MCF 10A (cell line): ENCODE results near the gene CA10. TPM values are rescaled to one million over a fixed set of nuclear protein-coding genes. Genes with fewer than 3 reads are reported as not detected.

Source experiments
- BruUV-seq: library from RNA; stranded (reverse); fragments of 400-500 nt; replicated peaks from 2 replicates; lab custom pipeline; 2021; lab: Mats Ljungman, UMichigan
- CTCF ChIA-PET: fragments of 300-600 bp; sonication (Branson Sonifier 250); formaldehyde crosslinking; extraction: SDS; loops from one replicate; lab custom pipeline; 2021; ENCODE audit warnings: antibody characterized with exemption, inconsistent platforms; lab: Yijun Ruan, JAX
- POLR2A ChIA-PET: fragments of 300-600, 350-650 bp; sonication (Branson Sonifier 250); formaldehyde crosslinking; extraction: SDS; loops from one replicate; lab custom pipeline; 2020; ENCODE audit warnings: antibody characterized with exemption, inconsistent platforms; lab: Yijun Ruan, JAX
- DNase-seq: peaks from one replicate; pipeline ENCODE4 v3.0.0-alpha.2; 2018; ENCODE audit not compliant: unreplicated experiment
- H3K27ac Mint-ChIP-seq: one replicate; pipeline ENCODE4 v1.8.0; 2022; ENCODE audit warnings: mild to moderate bottlenecking, low read depth, mixed read lengths; ENCODE audit not compliant: unreplicated experiment
- H3K27me3 Mint-ChIP-seq: one replicate; pipeline ENCODE4 v1.8.0; 2022; ENCODE audit warnings: mixed read lengths; ENCODE audit not compliant: insufficient read depth, unreplicated experiment
- H3K36me3 Mint-ChIP-seq: one replicate; pipeline ENCODE4 v1.8.0; 2022; ENCODE audit warnings: mild to moderate bottlenecking, moderate library complexity, mixed read lengths; ENCODE audit not compliant: insufficient read depth, unreplicated experiment
- H3K4me1 Mint-ChIP-seq: one replicate; pipeline ENCODE4 v1.8.0; 2022; ENCODE audit warnings: mixed read lengths; ENCODE audit not compliant: insufficient read depth, unreplicated experiment
- H3K4me3 Mint-ChIP-seq: one replicate; pipeline ENCODE4 v1.8.0; 2022; ENCODE audit warnings: mild to moderate bottlenecking, moderate library complexity, mixed read lengths; ENCODE audit not compliant: unreplicated experiment
- H3K9me3 Mint-ChIP-seq: one replicate; pipeline ENCODE4 v1.8.0; 2022; ENCODE audit warnings: mixed read lengths; ENCODE audit not compliant: unreplicated experiment
- CTCF ChIP-seq: fragments of 200-600 bp; IDR thresholded peaks from one replicate; pipeline ENCODE4 v1.8.0; 2022; ENCODE audit warnings: antibody characterized with exemption, mild to moderate bottlenecking; ENCODE audit not compliant: unreplicated experiment
- intact Hi-C: fragments of 100-400 bp; cut with micrococcal nuclease; formaldehyde crosslinking; loops from 2 replicates; pipeline ENCODE4 v1.14.1; 2022
- total RNA-seq: library from RNA; stranded (reverse); gene quantifications from 2 replicates; pipeline ENCODE4 v1.2.3, GENCODE V29; 2022

The CA10 gene
- total RNA-seq, 1 experiment from 2014 or later = not detected

DNA sequence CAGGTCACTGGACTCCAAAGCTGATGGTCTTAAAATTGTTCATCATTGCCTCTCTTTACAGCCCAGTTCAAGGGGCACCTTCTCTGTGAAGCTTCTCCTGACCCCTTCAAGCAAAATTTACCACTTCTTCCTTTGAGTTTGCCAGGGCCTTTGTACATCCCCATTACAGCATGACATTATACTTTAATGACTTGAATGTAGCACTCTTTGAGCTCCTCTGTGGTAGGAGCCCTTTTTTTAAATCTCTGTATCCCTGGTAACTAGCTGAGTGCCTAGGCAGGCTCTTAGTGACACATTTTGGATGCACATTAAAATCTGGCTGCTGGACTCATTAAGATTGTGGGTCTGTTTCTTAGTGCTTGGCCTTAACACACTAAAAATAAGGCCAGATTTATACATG, 412.1 kb downstream of the CA10 start:
- peaks cover 15% of the 10 kb centered on the region for H3K4me1 Mint-ChIP-seq
- no peak overlapping the region for H3K4me3 Mint-ChIP-seq
- H3K27me3 Mint-ChIP-seq = no peaks in the 10 kb centered on the region
- TF ChIP-seq CTCF = no peak
- DNase-seq = no peak
- intact Hi-C loops = no loop called here
- ChIA-PET POLR2A (interaction anchor here (1.0 kb wide), 1 partner anchor 281 kb away, joined by 5 read pairs; no protein-coding TSS in a partner anchor), CTCF (interaction anchor here (0.6 to 2.3 kb wide), 7 partner anchors 9 to 359 kb away, joined by 3 to 9 read pairs (median 4); no protein-coding TSS in a partner anchor)
- no peaks in the 10 kb centered on the region for H3K36me3 Mint-ChIP-seq
- BruUV-seq = no TSS peak
- H3K27ac Mint-ChIP-seq = peak overlapping the region; percentile 31
- H3K9me3 Mint-ChIP-seq = no peaks in the 10 kb centered on the region

GRCh38 chr17:51745993-51746392, 412.5 kb downstream of the CA10 start:
- Mint-ChIP-seq H3K36me3 (no peaks in the 10 kb centered on the region), H3K4me3 (no peak overlapping the region), H3K4me1 (peaks cover 15% of the 10 kb centered on the region), H3K27me3 (no peaks in the 10 kb centered on the region), H3K9me3 (no peaks in the 10 kb centered on the region), H3K27ac (peak overlapping the region; percentile 31)
- no TSS peak for BruUV-seq
- no peak for TF ChIP-seq CTCF
- peak; percentile 14 for DNase-seq
- intact Hi-C loops = no loop called here
- POLR2A ChIA-PET = interaction anchor here (1.0 kb wide), 1 partner anchor 281 kb away, joined by 5 read pairs; no protein-coding TSS in a partner anchor
- CTCF ChIA-PET = interaction anchor here (0.6 to 2.3 kb wide), 7 partner anchors 10 to 359 kb away, joined by 3 to 9 read pairs (median 4); no protein-coding TSS in a partner anchor

DNA sequence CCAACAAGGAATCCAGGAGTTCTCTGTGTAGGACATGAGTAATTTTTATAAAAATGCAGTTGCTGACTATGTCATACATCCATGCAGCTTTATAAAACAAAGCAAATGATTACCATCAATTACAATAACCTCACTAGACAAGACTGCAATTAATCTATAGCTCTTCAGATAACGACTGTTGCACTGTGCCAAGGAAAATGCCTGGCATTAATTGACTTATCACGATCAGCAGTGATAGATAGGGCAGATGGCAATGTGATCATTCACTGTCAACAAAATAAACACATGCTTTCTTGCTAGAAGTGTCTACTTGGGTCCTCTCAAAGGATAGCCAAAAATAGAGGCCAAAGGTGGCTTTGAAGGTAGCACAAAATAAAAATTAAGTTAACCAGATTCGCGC, 415.0 kb downstream of the CA10 start:
- Mint-ChIP-seq H3K4me1 (peaks cover 15% of the 10 kb centered on the region), H3K27me3 (no peaks in the 10 kb centered on the region), H3K27ac (no peak overlapping the region), H3K4me3 (no peak overlapping the region), H3K36me3 (no peaks in the 10 kb centered on the region), H3K9me3 (no peaks in the 10 kb centered on the region)
- CTCF ChIA-PET = interaction anchor here (1.4 to 2.6 kb wide), 2 partner anchors 21 to 363 kb away, joined by 7 to 9 read pairs; no protein-coding TSS in a partner anchor
- POLR2A ChIA-PET = no interaction called here
- no TSS peak for BruUV-seq
- TF ChIP-seq CTCF = no peak
- intact Hi-C loops = no loop called here
- no peak for DNase-seq

GRCh38 chr17:51742571-51742970, 415.9 kb downstream of the CA10 start:
- BruUV-seq = no TSS peak
- intact Hi-C loops = no loop called here
- Mint-ChIP-seq H3K27ac (no peak overlapping the region), H3K4me1 (peaks cover 15% of the 10 kb centered on the region), H3K9me3 (no peaks in the 10 kb centered on the region), H3K36me3 (no peaks in the 10 kb centered on the region), H3K27me3 (no peaks in the 10 kb centered on the region), H3K4me3 (no peak overlapping the region)
- ChIA-PET CTCF (interaction anchor here (0.7 to 2.6 kb wide), 3 partner anchors 9 to 364 kb away, joined by 3 to 9 read pairs (median 7); no protein-coding TSS in a partner anchor), POLR2A (no interaction called here)
- TF ChIP-seq CTCF = no peak
- no peak for DNase-seq
